SK-N-SH (cell line): ENCODE results near the gene TBX4. TPM values are rescaled to one million over a fixed set of nuclear protein-coding genes. Genes with fewer than 3 reads are reported as not detected.

ENCODE experiments used
- CTCF ChIA-PET: fragments of 300-600, 350-600 bp; formaldehyde crosslinking; extraction: SDS; loops from one replicate; lab custom pipeline; 2021; lab: Yijun Ruan, JAX
- POLR2A ChIA-PET: fragments of 350-600 bp; sonication (Branson Sonifier 250); formaldehyde crosslinking; extraction: SDS; loops from one replicate; lab custom pipeline; 2020; ENCODE audit warnings: antibody characterized with exemption, inconsistent platforms; lab: Yijun Ruan, JAX
- DNase-seq: peaks from one replicate; pipeline ENCODE4 v3.0.0; 2012
- H2AFZ ChIP-seq: fragments of 200-600 bp; sonication (generic); 2 replicates; pipeline ENCODE4 v1.8.1; 2016; ENCODE audit warnings: antibody characterized with exemption, mild to moderate bottlenecking, low read depth
- H3F3A ChIP-seq: fragments of 200-600 bp; sonication (generic); replicated peaks from 2 replicates; pipeline ENCODE3; 2016; ENCODE audit warnings: antibody characterized with exemption, mild to moderate bottlenecking; ENCODE audit not compliant: insufficient read depth
- H3K27ac ChIP-seq, 2 experiments: fragments of 200-500 bp in 1 of 2; fragments of 200-600 bp in 1 of 2; sonication (Bioruptor generic) in 1 of 2; sonication (generic), shearing (Covaris generic) in 1 of 2; 2 replicates each; pipeline versions ENCODE4 v1.5.1 to v1.6.1; 2014 to 2016; ENCODE audit warnings: low read depth in 2 of 2, inconsistent platforms in 1 of 2, low read length in 1 of 2, mild to moderate bottlenecking in 1 of 2, mixed read lengths in 1 of 2
- H3K27me3 ChIP-seq: fragments of 200-600 bp; sonication (generic), shearing (Covaris generic); 2 replicates; pipeline ENCODE4 v1.6.1; 2016; ENCODE audit warnings: mixed run types; ENCODE audit not compliant: insufficient read depth
- H3K36me3 ChIP-seq, 2 experiments: fragments of 200-500 bp in 1 of 2; fragments of 200-600 bp in 1 of 2; sonication (Bioruptor generic) in 1 of 2; sonication (generic) in 1 of 2; replicated peaks in 1 of 2; 2 replicates each; pipeline versions ENCODE3 to v1.5.1; 2014 to 2016; ENCODE audit warnings: low read length in 1 of 2, mild to moderate bottlenecking in 1 of 2; ENCODE audit not compliant: insufficient read depth in 2 of 2, control insufficient read depth in 1 of 2
- H3K4me1 ChIP-seq, 2 experiments: fragments of 200-500 bp in 1 of 2; fragments of 200-600 bp in 1 of 2; sonication (Bioruptor generic) in 1 of 2; sonication (generic), shearing (Covaris generic) in 1 of 2; 2 replicates each; pipeline versions ENCODE4 v1.5.1 to v1.6.1; 2014 to 2016; ENCODE audit warnings: low read depth in 1 of 2, low read length in 1 of 2, mixed run types in 1 of 2; ENCODE audit not compliant: insufficient read depth in 2 of 2, control insufficient read depth in 1 of 2
- H3K4me2 ChIP-seq: fragments of 200-600 bp; sonication (generic), shearing (Covaris generic); 2 replicates; pipeline ENCODE4 v1.6.1; 2017; ENCODE audit warnings: mixed run types
- H3K4me3 ChIP-seq, 2 experiments: fragments of 200-500 bp in 1 of 2; fragments of 200-600 bp in 1 of 2; sonication (Bioruptor generic) in 1 of 2; sonication (generic), shearing (Covaris generic) in 1 of 2; 2 replicates each; pipeline versions ENCODE4 v1.5.1 to v1.8.1; 2014 to 2016; ENCODE audit warnings: low read depth in 2 of 2, inconsistent platforms in 1 of 2, low read length in 1 of 2, mild to moderate bottlenecking in 1 of 2, mixed read lengths in 1 of 2, moderate library complexity in 1 of 2
- H3K79me2 ChIP-seq: fragments of 200-600 bp; sonication (generic); 2 replicates; pipeline ENCODE4 v1.8.1; 2017; ENCODE audit warnings: mild to moderate bottlenecking; ENCODE audit not compliant: insufficient read depth
- H3K9ac ChIP-seq: fragments of 200-600 bp; sonication (generic); 2 replicates; pipeline ENCODE4 v1.6.1; 2017; ENCODE audit warnings: mixed run types
- H3K9me2 ChIP-seq: fragments of 200-600 bp; sonication (generic); 2 replicates; pipeline ENCODE4 v1.6.1; 2017; ENCODE audit warnings: mixed run types
- H3K9me3 ChIP-seq: fragments of 200-600 bp; sonication (generic); 2 replicates; pipeline ENCODE4 v1.6.1; 2017; ENCODE audit warnings: mixed run types, mild to moderate bottlenecking, moderate library complexity
- H4K20me1 ChIP-seq: fragments of 200-600 bp; sonication (generic); 2 replicates; pipeline ENCODE4 v1.6.1; 2017; ENCODE audit warnings: mild to moderate bottlenecking, mixed run types; ENCODE audit not compliant: insufficient read depth
- CHD2 ChIP-seq: fragments of 150-350 bp; IDR thresholded peaks from 2 replicates; pipeline ENCODE4 v1.6.1; 2018; ENCODE audit warnings: low read length; ENCODE audit not compliant: partially characterized antibody
- ELF1 ChIP-seq: IDR thresholded peaks from 2 replicates; pipeline ENCODE4 v1.4.0; 2012
- EP300 ChIP-seq, 2 experiments: IDR thresholded peaks; 2 replicates each; pipeline versions ENCODE4 v1.4.0 to v1.6.1; 2012; ENCODE audit warnings: borderline replicate concordance in 1 of 2, low read depth in 1 of 2, low read length in 1 of 2
- FOXJ3 ChIP-seq: sonication (generic); formaldehyde crosslinking; IDR thresholded peaks from 2 replicates; pipeline ENCODE4 v1.5.1; 2020; ENCODE audit warnings: mild to moderate bottlenecking, missing genetic modification reagents
- GATA2 ChIP-seq: sonication (generic); formaldehyde crosslinking; IDR thresholded peaks from 2 replicates; pipeline ENCODE4 v1.5.0; 2020; ENCODE audit warnings: mild to moderate bottlenecking, missing genetic modification reagents
- JUND ChIP-seq: IDR thresholded peaks from 2 replicates; pipeline ENCODE4 v1.4.0; 2012
- NRF1 ChIP-seq: IDR thresholded peaks from 2 replicates; pipeline ENCODE4 v1.6.1; 2012; ENCODE audit warnings: low read depth, mild to moderate bottlenecking, low read length
- RCOR1 ChIP-seq: fragments of 150-350 bp; IDR thresholded peaks from 2 replicates; pipeline ENCODE4 v1.6.1; 2017; ENCODE audit warnings: antibody characterized with exemption, low read length
- RFX5 ChIP-seq: IDR thresholded peaks from 2 replicates; pipeline ENCODE4 v1.6.1; 2012; ENCODE audit warnings: mild to moderate bottlenecking, improper control_type of control experiment, low read length
- RXRA ChIP-seq: IDR thresholded peaks from 2 replicates; pipeline ENCODE4 v1.4.0; 2012; ENCODE audit warnings: low read depth, mild to moderate bottlenecking, borderline replicate concordance
- TEAD4 ChIP-seq: IDR thresholded peaks from 2 replicates; pipeline ENCODE4 v1.4.0; 2012; ENCODE audit warnings: mild to moderate bottlenecking, borderline replicate concordance; ENCODE audit not compliant: insufficient read depth
- WGBS: methylation state at CpG from one replicate; pipeline ENCODE4 v1.1.6; 2017; ENCODE audit warnings: low lambda C conversion rate; 5-methylcytosine and 5-hydroxymethylcytosine counted together
- polyA plus RNA-seq, 3 experiments: library from polyadenylated mRNA; depleted of rRNA; stranded (reverse); fragments of >200 nt; gene quantifications; 2 replicates each; pipeline ENCODE4 v1.2.3, GENCODE V29; 2012
- TF ChIP-seq, protein P1 (sequence below): fragments of 150-350 bp; IDR thresholded peaks from 2 replicates; pipeline ENCODE4 v1.6.1; 2016; ENCODE audit warnings: mild to moderate bottlenecking, low read depth, low read length
- TF ChIP-seq, protein P2 (sequence below): IDR thresholded peaks from 2 replicates; pipeline ENCODE4 v1.4.0; 2012; ENCODE audit warnings: low read depth, borderline replicate concordance
- TF ChIP-seq, protein P3 (sequence below): fragments of 200-600 bp; sonication (generic); IDR thresholded peaks from 2 replicates; pipeline ENCODE4 v1.6.1; 2017; ENCODE audit warnings: antibody characterized with exemption, mild to moderate bottlenecking, moderate library complexity

The TBX4 gene
- polyA plus RNA-seq, 1 of the 3 experiments (the other 2 are of a cell fraction), result 0.02 TPM

DNA sequence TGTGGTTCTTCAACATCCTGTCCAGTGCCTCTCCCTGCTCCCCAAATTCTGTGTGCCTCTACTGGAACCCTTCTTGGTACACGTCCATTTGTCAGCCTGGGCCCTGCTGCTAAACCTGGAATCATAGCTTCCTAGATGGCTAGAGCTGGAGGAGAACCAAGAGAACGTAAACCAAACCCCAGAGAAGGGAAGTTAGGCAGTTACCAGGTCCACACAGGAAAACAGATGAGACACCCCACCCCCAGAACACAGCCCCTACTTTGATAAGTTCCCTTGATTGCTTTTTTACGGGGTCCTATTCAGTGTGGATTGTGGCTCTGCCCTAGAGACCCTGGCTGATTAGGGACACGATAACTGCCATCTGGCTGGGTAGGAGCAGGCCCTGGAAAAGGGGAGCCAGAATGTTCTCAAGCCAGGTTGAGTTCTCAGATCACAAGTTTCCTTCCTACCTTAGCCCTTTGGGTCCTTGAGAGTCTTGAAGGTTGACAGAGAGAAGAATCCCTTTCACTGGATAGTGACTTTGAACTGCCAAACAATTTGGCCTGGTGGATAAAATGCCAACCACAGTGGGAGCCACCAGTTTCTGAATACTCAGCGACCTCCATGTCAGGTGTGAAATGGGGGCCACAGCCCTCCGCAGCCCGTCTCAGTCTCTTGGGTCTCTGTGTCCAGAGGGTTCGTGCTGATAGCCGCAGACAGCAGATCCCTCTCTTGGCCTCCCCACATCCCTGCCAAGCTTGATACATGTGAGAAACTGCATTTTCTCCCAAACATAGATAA lies 7.9 kb downstream of the TBX4 start:
- Histone ChIP-seq H3K4me1 (peaks cover 0 to 16% of the 10 kb centered on the region in 2 experiments; a peak in 1 of 4 replicates), H3K9ac (no peak overlapping the region), H4K20me1 (no peaks in the 10 kb centered on the region), H3K27me3 (no peaks in the 10 kb centered on the region), H3K27ac (no peak overlapping the region), H3K79me2 (no peaks in the 10 kb centered on the region), H3K9me3 (no peaks in the 10 kb centered on the region), H3K4me3 (no peak overlapping the region), H3F3A (no peaks in the 10 kb centered on the region), H3K4me2 (no peak overlapping the region), H3K36me3 (no peaks in the 10 kb centered on the region), H3K9me2 (no peaks in the 10 kb centered on the region), H2AFZ (no peak overlapping the region)
- DNase-seq, result no peak
- ChIA-PET POLR2A (no interaction called here), CTCF (interaction anchor here (1.5 to 3.1 kb wide), 2 partner anchors 10 to 90 kb away, joined by 3 to 15 read pairs; no protein-coding TSS in a partner anchor)
- 74% methylated on average over 9 of the region's 9 CpGs for WGBS
- TF ChIP-seq NRF1 (no peak), TEAD4 (no peak), RXRA (no peak), RFX5 (no peak), FOXJ3 (CRISPR knock-in tag) (no peak), RCOR1 (no peak), CHD2 (no peak), ELF1 (no peak), JUND (no peak), GATA2 (CRISPR knock-in tag) (no peak)
- TF ChIP-seq, protein P1, sequence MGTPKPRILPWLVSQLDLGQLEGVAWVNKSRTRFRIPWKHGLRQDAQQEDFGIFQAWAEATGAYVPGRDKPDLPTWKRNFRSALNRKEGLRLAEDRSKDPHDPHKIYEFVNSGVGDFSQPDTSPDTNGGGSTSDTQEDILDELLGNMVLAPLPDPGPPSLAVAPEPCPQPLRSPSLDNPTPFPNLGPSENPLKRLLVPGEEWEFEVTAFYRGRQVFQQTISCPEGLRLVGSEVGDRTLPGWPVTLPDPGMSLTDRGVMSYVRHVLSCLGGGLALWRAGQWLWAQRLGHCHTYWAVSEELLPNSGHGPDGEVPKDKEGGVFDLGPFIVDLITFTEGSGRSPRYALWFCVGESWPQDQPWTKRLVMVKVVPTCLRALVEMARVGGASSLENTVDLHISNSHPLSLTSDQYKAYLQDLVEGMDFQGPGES, result no peak
- TF ChIP-seq, protein P2, sequence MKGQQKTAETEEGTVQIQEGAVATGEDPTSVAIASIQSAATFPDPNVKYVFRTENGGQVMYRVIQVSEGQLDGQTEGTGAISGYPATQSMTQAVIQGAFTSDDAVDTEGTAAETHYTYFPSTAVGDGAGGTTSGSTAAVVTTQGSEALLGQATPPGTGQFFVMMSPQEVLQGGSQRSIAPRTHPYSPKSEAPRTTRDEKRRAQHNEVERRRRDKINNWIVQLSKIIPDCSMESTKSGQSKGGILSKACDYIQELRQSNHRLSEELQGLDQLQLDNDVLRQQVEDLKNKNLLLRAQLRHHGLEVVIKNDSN, result no peak

DNA sequence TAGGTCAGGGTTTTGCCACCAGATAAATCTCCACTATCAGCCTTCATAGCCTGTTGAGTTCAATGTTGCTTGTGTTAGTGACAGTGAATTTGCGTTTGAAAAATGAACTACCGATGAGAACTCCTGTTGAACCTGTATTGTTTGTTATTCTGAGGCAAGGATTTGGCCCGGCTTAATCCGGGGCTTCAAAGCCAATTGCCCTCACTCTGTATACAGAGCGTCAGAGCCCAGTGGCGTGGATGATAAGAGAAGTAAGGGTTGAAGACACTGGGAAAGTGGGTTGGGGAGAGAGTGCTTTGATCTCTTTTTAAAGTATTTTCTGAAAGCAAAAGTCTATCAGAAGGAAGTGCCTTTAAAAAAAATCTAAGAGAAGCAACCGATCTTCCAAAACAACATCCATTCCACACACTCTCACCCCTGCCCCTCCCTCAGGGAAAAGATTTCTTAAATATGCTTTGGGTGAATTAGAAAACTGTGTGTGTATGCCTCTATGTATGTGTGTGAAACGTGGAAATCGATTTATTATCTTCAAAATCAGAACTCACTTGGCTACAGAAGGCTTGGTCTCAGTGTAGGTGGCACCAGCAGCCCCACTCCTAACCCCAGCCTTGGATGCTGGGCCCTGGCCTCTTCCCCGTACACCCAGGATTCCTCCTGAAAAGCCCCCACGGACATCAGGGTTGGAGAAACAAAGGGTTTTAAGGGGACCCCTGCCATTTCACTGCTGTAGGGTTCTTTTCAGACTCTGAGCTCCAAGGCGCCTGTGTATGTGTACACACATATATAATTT lies 8.8 kb downstream of the TBX4 start:
- WGBS, result 77% methylated on average over 12 of the region's 12 CpGs
- Histone ChIP-seq H3K79me2 (no peaks in the 10 kb centered on the region), H3K9me3 (no peaks in the 10 kb centered on the region), H3K27ac (no peak overlapping the region), H3K9me2 (no peaks in the 10 kb centered on the region), H2AFZ (no peak overlapping the region), H3F3A (no peaks in the 10 kb centered on the region), H4K20me1 (no peaks in the 10 kb centered on the region), H3K4me1 (peaks cover 0 to 16% of the 10 kb centered on the region in 2 experiments; a peak in 1 of 4 replicates), H3K4me3 (no peak overlapping the region), H3K4me2 (no peak overlapping the region), H3K9ac (no peak overlapping the region), H3K27me3 (no peaks in the 10 kb centered on the region), H3K36me3 (no peaks in the 10 kb centered on the region)
- DNase-seq, result no peak
- POLR2A ChIA-PET, result interaction anchor here (1.1 kb wide), 1 partner anchor 14 kb away, joined by 4 read pairs; no protein-coding TSS in a partner anchor
- TF ChIP-seq EP300 (IDR thresholded peaks at IDR 0.05; ENCODE audit: borderline replicate concordance in 1 of 2, low read depth in 1 of 2, low read length in 1 of 2), result no peak
- TF ChIP-seq, protein P3, sequence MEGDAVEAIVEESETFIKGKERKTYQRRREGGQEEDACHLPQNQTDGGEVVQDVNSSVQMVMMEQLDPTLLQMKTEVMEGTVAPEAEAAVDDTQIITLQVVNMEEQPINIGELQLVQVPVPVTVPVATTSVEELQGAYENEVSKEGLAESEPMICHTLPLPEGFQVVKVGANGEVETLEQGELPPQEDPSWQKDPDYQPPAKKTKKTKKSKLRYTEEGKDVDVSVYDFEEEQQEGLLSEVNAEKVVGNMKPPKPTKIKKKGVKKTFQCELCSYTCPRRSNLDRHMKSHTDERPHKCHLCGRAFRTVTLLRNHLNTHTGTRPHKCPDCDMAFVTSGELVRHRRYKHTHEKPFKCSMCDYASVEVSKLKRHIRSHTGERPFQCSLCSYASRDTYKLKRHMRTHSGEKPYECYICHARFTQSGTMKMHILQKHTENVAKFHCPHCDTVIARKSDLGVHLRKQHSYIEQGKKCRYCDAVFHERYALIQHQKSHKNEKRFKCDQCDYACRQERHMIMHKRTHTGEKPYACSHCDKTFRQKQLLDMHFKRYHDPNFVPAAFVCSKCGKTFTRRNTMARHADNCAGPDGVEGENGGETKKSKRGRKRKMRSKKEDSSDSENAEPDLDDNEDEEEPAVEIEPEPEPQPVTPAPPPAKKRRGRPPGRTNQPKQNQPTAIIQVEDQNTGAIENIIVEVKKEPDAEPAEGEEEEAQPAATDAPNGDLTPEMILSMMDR, result no peak
- CTCF ChIA-PET, result interaction anchor here (0.7 to 3.1 kb wide), 5 partner anchors 9 to 114 kb away, joined by 3 to 15 read pairs (median 3); no protein-coding TSS in a partner anchor
